ENCODE measurements around the gene KLF9.
"Not testable (repeated sequence)": the region's sequence is repeated elsewhere in the genome, so short reads cannot be mapped to it uniquely, and the experiment has no call there.

Gene KLF9

GRCh38 chr9:70403618-70404025 is 10.8 kb downstream of the KLF9 start:
- DNase-seq (ENCODE audit: low read depth), result no peak

GRCh38 chr9:70403166-70403565 is 11.3 kb downstream of the KLF9 start:
- DNase-seq (ENCODE audit: low read depth), result no peak

- no peak for DNase-seq (ENCODE audit: low read depth)
Measured at GRCh38 chr9:70402213-70402612, 12.2 kb downstream of the KLF9 start.

- not testable (repeated sequence) for DNase-seq (ENCODE audit: low read depth)
Measured at GRCh38 chr9:70401241-70401640, 13.2 kb downstream of the KLF9 start.

GRCh38 chr9:70400107-70400892 is 14.2 kb downstream of the KLF9 start:
- DNase-seq (ENCODE audit: low read depth), result no peak

- DNase-seq (ENCODE audit: low read depth), result no peak
Measured at GRCh38 chr9:70399141-70399540, 15.3 kb downstream of the KLF9 start.

GRCh38 chr9:70398145-70398556 is 16.3 kb downstream of the KLF9 start:
- peak; percentile 41 for DNase-seq (ENCODE audit: low read depth)

- no peak for DNase-seq (ENCODE audit: low read depth)
Measured at GRCh38 chr9:70395652-70396051, 18.8 kb downstream of the KLF9 start.

- no peak for DNase-seq (ENCODE audit: low read depth)
Measured at GRCh38 chr9:70392850-70393249, 21.6 kb downstream of the KLF9 start.

- DNase-seq (ENCODE audit: low read depth), result no peak
Measured at GRCh38 chr9:70392189-70392588, 22.3 kb downstream of the KLF9 start.

GRCh38 chr9:70390933-70391341 is 23.5 kb downstream of the KLF9 start:
- peak; percentile 63 for DNase-seq (ENCODE audit: low read depth)

GRCh38 chr9:70389621-70390266 is 24.7 kb downstream of the KLF9 start:
- DNase-seq (ENCODE audit: low read depth), result peak; percentile 68

GRCh38 chr9:70389188-70389587 is 25.3 kb downstream of the KLF9 start:
- no peak for DNase-seq (ENCODE audit: low read depth)

GRCh38 chr9:70387663-70388062 is 26.8 kb downstream of the KLF9 start:
- DNase-seq (ENCODE audit: low read depth), result no peak

GRCh38 chr9:70385426-70385825 is 29.0 kb downstream of the KLF9 start:
- no peak for DNase-seq (ENCODE audit: low read depth)

GRCh38 chr9:70382709-70383605 is 31.5 kb downstream of the KLF9 start:
- DNase-seq (ENCODE audit: low read depth), result no peak

- DNase-seq (ENCODE audit: low read depth), result no peak
Measured at GRCh38 chr9:70382046-70382708, 32.3 kb downstream of the KLF9 start.

- no peak for DNase-seq (ENCODE audit: low read depth)
Measured at GRCh38 chr9:70374962-70375618, 39.4 kb downstream of the KLF9 start.

- no peak for DNase-seq (ENCODE audit: low read depth)
Measured at GRCh38 chr9:70367305-70367930, 47.0 kb downstream of the KLF9 start.

GRCh38 chr9:70363760-70364159 is 50.7 kb downstream of the KLF9 start:
- DNase-seq (ENCODE audit: low read depth), result no peak

GRCh38 chr9:70362952-70363351 is 51.5 kb downstream of the KLF9 start:
- peak; percentile 51 for DNase-seq (ENCODE audit: low read depth)

All from amniotic epithelial cell (primary cell).